Endodermal cell (in vitro differentiated cells): ENCODE results near the gene ARMC2. TPM values are rescaled to one million over a fixed set of nuclear protein-coding genes. Genes with fewer than 3 reads are reported as not detected.

ENCODE experiments used
- DNase-seq: peaks from one replicate; pipeline ENCODE4 v3.0.0-alpha.2; 2017
- H3K27ac ChIP-seq: 2 replicates; pipeline ENCODE4 v1.5.1; 2013; ENCODE audit warnings: mild to moderate bottlenecking, low read depth, low read length, moderate library complexity
- H3K27me3 ChIP-seq: 2 replicates; pipeline ENCODE4 v1.6.1; 2013; ENCODE audit warnings: mild to moderate bottlenecking, low read length, moderate library complexity; ENCODE audit not compliant: insufficient read depth, control insufficient read depth, poor library complexity, severe bottlenecking
- H3K36me3 ChIP-seq: 2 replicates; pipeline ENCODE4 v1.7.0; 2013; ENCODE audit warnings: mild to moderate bottlenecking, low read length, moderate library complexity; ENCODE audit not compliant: control insufficient read depth, insufficient read depth
- H3K4me1 ChIP-seq: one replicate; pipeline ENCODE4 v1.7.0; 2013; ENCODE audit warnings: low read length; ENCODE audit not compliant: control insufficient read depth, insufficient read depth
- H3K4me3 ChIP-seq: 2 replicates; pipeline ENCODE4 v1.5.1; 2013; ENCODE audit warnings: mild to moderate bottlenecking, low read length, moderate library complexity
- H3K9ac ChIP-seq: 2 replicates; pipeline ENCODE4 v1.6.1; 2013; ENCODE audit warnings: mild to moderate bottlenecking, low read length, moderate library complexity; ENCODE audit not compliant: poor library complexity, severe bottlenecking; ENCODE audit errors: extremely low read depth
- H3K9me3 ChIP-seq: 2 replicates; pipeline ENCODE4 v1.6.1; 2013; ENCODE audit warnings: mild to moderate bottlenecking, low read length, moderate library complexity; ENCODE audit not compliant: control insufficient read depth
- H3K27ac Mint-ChIP-seq: 2 replicates; pipeline ENCODE4 v1.8.0; 2020; ENCODE audit warnings: mixed read lengths
- H3K27me3 Mint-ChIP-seq: 2 replicates; pipeline ENCODE4 v1.8.0; 2021; ENCODE audit warnings: mild to moderate bottlenecking, mixed read lengths; ENCODE audit not compliant: insufficient read depth
- H3K36me3 Mint-ChIP-seq: 2 replicates; pipeline ENCODE4 v1.8.0; 2020; ENCODE audit warnings: low read depth, mixed read lengths
- H3K4me1 Mint-ChIP-seq: 2 replicates; pipeline ENCODE4 v1.8.0; 2020; ENCODE audit warnings: mixed read lengths
- H3K4me3 Mint-ChIP-seq: 2 replicates; pipeline ENCODE4 v1.8.0; 2020; ENCODE audit warnings: mild to moderate bottlenecking, moderate library complexity, mixed read lengths
- H3K9me3 Mint-ChIP-seq: 2 replicates; pipeline ENCODE4 v1.8.0; 2020; ENCODE audit warnings: mild to moderate bottlenecking, mixed read lengths
- WGBS, 2 experiments: methylation state at CpG; one replicate each; pipeline versions ENCODE4 v1.1.5 to v1.1.7; 2013; ENCODE audit warnings: missing lambda C conversion rate in 2 of 2, mixed read lengths in 1 of 2; ENCODE audit not compliant: insufficient coverage in 1 of 2, insufficient read length in 1 of 2; 5-methylcytosine and 5-hydroxymethylcytosine counted together
- total RNA-seq, 2 donors: library from RNA; stranded (reverse); fragmentation: NEBNext Ultra II Directional in 1 of 2; extraction: Animal tissue kit (Norgen Biotek cat#: 25700) in 1 of 2; gene quantifications; 2 replicates in 1 of 2; 3 replicates in 1 of 2; pipeline ENCODE4 v1.2.1, GENCODE V29; 2021
- TF ChIP-seq, protein P1 (sequence below): fragments of 200-600 bp; sonication (generic); conservative IDR thresholded peaks from 2 replicates; pipeline ENCODE4 v1.5.0; 2021; ENCODE audit warnings: antibody characterized with exemption, mild to moderate bottlenecking

The ARMC2 gene
- total RNA-seq, 2 donors from 2014 or later, result 7.1 to 8.3 TPM

DNA sequence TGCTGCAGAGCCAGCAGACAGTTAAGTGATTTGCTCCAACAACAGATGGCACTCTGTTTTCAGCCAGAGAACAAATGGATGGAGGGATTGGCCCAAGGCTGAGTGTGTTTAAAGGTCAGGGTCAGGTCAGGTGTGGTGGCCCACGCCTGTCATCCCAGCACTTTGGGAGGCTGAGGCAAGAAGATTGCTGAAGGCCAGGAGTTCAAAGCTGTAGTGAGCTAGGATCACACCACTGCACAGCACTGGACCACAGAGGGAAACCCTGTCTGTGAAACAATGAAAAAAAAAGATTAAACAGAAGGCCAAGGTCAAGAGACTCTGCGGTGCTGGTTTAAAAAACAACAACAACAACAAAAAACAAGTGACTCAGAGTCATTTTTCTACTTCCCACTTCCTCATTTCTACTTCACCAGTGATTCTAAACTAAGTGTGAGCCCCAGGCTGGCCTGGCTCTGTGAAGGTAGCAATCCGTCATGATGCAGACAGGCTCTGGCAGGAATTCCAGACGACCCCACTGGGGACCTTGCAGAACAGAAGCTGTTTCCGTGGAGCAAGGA lies 42.5 kb upstream of the ARMC2 start:
- H3K4me3 ChIP-seq, result no peak overlapping the region
- no peaks in the 10 kb centered on the region for H3K27me3 ChIP-seq
- Mint-ChIP-seq H3K4me3 (no peak overlapping the region), H3K9me3 (no peaks in the 10 kb centered on the region), H3K27ac (no peak overlapping the region), H3K27me3 (no peaks in the 10 kb centered on the region), H3K36me3 (no peaks in the 10 kb centered on the region), H3K4me1 (no peaks in the 10 kb centered on the region)
- no peaks in the 10 kb centered on the region for H3K4me1 ChIP-seq
- no peak for DNase-seq
- TF ChIP-seq, protein P1, sequence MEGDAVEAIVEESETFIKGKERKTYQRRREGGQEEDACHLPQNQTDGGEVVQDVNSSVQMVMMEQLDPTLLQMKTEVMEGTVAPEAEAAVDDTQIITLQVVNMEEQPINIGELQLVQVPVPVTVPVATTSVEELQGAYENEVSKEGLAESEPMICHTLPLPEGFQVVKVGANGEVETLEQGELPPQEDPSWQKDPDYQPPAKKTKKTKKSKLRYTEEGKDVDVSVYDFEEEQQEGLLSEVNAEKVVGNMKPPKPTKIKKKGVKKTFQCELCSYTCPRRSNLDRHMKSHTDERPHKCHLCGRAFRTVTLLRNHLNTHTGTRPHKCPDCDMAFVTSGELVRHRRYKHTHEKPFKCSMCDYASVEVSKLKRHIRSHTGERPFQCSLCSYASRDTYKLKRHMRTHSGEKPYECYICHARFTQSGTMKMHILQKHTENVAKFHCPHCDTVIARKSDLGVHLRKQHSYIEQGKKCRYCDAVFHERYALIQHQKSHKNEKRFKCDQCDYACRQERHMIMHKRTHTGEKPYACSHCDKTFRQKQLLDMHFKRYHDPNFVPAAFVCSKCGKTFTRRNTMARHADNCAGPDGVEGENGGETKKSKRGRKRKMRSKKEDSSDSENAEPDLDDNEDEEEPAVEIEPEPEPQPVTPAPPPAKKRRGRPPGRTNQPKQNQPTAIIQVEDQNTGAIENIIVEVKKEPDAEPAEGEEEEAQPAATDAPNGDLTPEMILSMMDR, result no peak
- no peak overlapping the region for H3K27ac ChIP-seq
- no peaks in the 10 kb centered on the region for H3K9me3 ChIP-seq
- 64 to 81% methylated on average over 5 of the region's 5 CpGs for WGBS, 2 experiments
- no peak overlapping the region for H3K9ac ChIP-seq
- no peaks in the 10 kb centered on the region for H3K36me3 ChIP-seq

DNA sequence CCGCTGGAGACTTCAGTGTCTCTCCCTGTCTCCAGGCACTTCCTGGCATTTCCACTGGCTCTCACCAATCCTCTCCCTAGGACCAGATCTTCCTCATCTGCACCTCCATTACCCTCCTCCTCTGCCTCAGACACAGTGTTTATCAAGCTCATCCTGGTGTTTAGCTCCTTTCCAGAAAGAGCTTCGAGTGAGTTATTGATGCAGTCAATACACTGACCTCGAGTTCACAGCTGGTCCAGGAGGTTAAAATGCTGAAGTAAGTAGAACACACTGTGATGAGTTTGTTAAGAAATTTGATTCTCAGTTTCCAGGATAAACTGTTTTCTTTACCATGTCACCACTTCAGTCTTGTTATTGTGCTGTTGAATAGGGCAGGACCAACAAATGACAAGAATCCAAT lies 42.1 kb upstream of the ARMC2 start:
- DNase-seq, result no peak
- Mint-ChIP-seq H3K36me3 (no peaks in the 10 kb centered on the region), H3K9me3 (no peaks in the 10 kb centered on the region), H3K27me3 (no peaks in the 10 kb centered on the region), H3K4me1 (no peaks in the 10 kb centered on the region), H3K27ac (no peak overlapping the region), H3K4me3 (no peak overlapping the region)
- Histone ChIP-seq H3K27ac (no peak overlapping the region), H3K4me1 (no peaks in the 10 kb centered on the region), H3K36me3 (no peaks in the 10 kb centered on the region), H3K9ac (no peak overlapping the region), H3K4me3 (no peak overlapping the region), H3K27me3 (no peaks in the 10 kb centered on the region), H3K9me3 (no peaks in the 10 kb centered on the region)
- 82 to 83% methylated on average over 3 of the region's 3 CpGs for WGBS, 2 experiments
- TF ChIP-seq, protein P1, result no peak

DNA sequence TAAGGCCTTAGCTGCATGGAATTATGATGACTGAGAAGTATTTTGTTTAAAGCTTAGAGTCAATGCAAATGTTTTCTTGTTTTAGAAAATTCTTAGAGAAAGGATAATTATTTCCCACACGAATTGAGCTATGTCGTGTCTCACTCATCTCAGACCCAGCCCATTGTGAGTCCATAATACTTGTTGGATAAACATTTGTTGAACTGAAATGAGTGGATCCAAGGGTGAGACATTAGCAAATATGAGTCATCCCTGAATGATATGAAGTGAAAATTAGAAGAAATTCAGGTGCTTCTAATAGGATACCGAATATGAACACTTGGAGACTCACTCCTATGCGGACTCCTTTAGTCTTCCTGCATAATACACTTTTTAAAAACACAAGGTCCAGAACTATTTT lies 41.6 kb upstream of the ARMC2 start:
- Histone ChIP-seq H3K9ac (no peak overlapping the region), H3K9me3 (no peaks in the 10 kb centered on the region), H3K4me3 (no peak overlapping the region), H3K4me1 (no peaks in the 10 kb centered on the region), H3K36me3 (no peaks in the 10 kb centered on the region), H3K27ac (no peak overlapping the region), H3K27me3 (no peaks in the 10 kb centered on the region)
- Mint-ChIP-seq H3K27me3 (no peaks in the 10 kb centered on the region), H3K9me3 (no peaks in the 10 kb centered on the region), H3K36me3 (no peaks in the 10 kb centered on the region), H3K4me3 (no peak overlapping the region), H3K27ac (no peak overlapping the region), H3K4me1 (no peaks in the 10 kb centered on the region)
- 96 to 97% methylated on average over 4 of the region's 4 CpGs for WGBS, 2 experiments
- TF ChIP-seq, protein P1, result no peak
- no peak for DNase-seq
